COLO668 (cell line): ENCODE results near the gene PPP2R1A.

ENCODE experiments used
- DNase-seq: peaks from one replicate; lab custom pipeline; 2025; ENCODE audit not compliant: unreplicated experiment; lab: John Stamatoyannopoulos, UW

The PPP2R1A gene

GRCh38 chr19:52189735-52190486 is at the start of gene PPP2R1A:
Gene PPP2R1A (plus strand): TSS chr19:52190052. CDS start chr19:52190097, 45 bp downstream.
- DNase-seq: peak; percentile 100

GRCh38 chr19:52141203-52141602 is 48.6 kb upstream of the PPP2R1A start:
- no peak for DNase-seq

GRCh38 chr19:52142001-52142595 is 47.8 kb upstream of the PPP2R1A start:
- no peak for DNase-seq

- DNase-seq: no peak
These were observed 41.6 kb upstream of the PPP2R1A start for GRCh38 chr19:52148256-52148655.

- DNase-seq: no peak
These were observed 34.1 kb upstream of the PPP2R1A start for GRCh38 chr19:52155596-52156359.

GRCh38 chr19:52170304-52170703 is 19.5 kb upstream of the PPP2R1A start:
- DNase-seq: peak; percentile 1

GRCh38 chr19:52170863-52171320 is 19.0 kb upstream of the PPP2R1A start:
- DNase-seq: peak; percentile 30

GRCh38 chr19:52171321-52172169 is 18.3 kb upstream of the PPP2R1A start, which contains the start of gene ZNF836:
Gene ZNF836 (minus strand): TSS chr19:52171621. CDS start chr19:52168072, 3,549 bp downstream.
- DNase-seq: peak; percentile 78

- DNase-seq: no peak
These were observed 17.5 kb upstream of the PPP2R1A start for GRCh38 chr19:52172347-52172746.

GRCh38 chr19:52176574-52176973 is 13.3 kb upstream of the PPP2R1A start:
- no peak for DNase-seq

- no peak for DNase-seq
These were observed 2.4 kb upstream of the PPP2R1A start for GRCh38 chr19:52187407-52187806.

GRCh38 chr19:52188822-52189734 is 774 bp upstream of the PPP2R1A start:
- DNase-seq: peak; percentile 56

GRCh38 chr19:52190487-52191293 is 838 bp downstream of the PPP2R1A start:
- DNase-seq: peak; percentile 26

- no peak for DNase-seq
These were observed 1.5 kb downstream of the PPP2R1A start for GRCh38 chr19:52191389-52191788.

GRCh38 chr19:52191951-52192350 is 2.1 kb downstream of the PPP2R1A start:
- no peak for DNase-seq

- no peak for DNase-seq
These were observed 6.6 kb downstream of the PPP2R1A start for GRCh38 chr19:52196256-52196967.

GRCh38 chr19:52197964-52198363 is 8.1 kb downstream of the PPP2R1A start:
- no peak for DNase-seq

GRCh38 chr19:52198678-52199077 is 8.8 kb downstream of the PPP2R1A start:
- DNase-seq: no peak
